HAP-1 (cell line): ENCODE data around the gene USP35.
A peak's percentile ranks its signal among the peaks of the same experiment; 100 is the strongest.

Experiments used
- DNase-seq, 2 experiments: peaks; one replicate each; pipeline ENCODE4 v3.0.0-alpha.2; 2016 to 2020; ENCODE audit warnings: low spot score in 2 of 2
- H3K27me3 ChIP-seq: fragments of 250-450 bp; sonication (Bioruptor Pico); 2 replicates; pipeline ENCODE4 v1.5.1; 2020; ENCODE audit warnings: low read depth, mild to moderate bottlenecking, moderate library complexity
- H3K36me3 ChIP-seq: fragments of 250-450 bp; sonication (Bioruptor Pico); replicated peaks from 2 replicates; pipeline ENCODE4 v1.5.1; 2020; ENCODE audit warnings: mild to moderate bottlenecking
- H3K4me1 ChIP-seq: fragments of 250-450 bp; sonication (Bioruptor Pico); 2 replicates; pipeline ENCODE4 v1.5.1; 2020; ENCODE audit warnings: mild to moderate bottlenecking
- H3K4me3 ChIP-seq: fragments of 250-450 bp; sonication (Bioruptor Pico); 2 replicates; pipeline ENCODE4 v1.5.1; 2020; ENCODE audit warnings: mild to moderate bottlenecking, moderate library complexity
- H3K9me3 ChIP-seq: fragments of 250-450 bp; sonication (Bioruptor Pico); 2 replicates; pipeline ENCODE4 v1.5.1; 2020; ENCODE audit warnings: mild to moderate bottlenecking, moderate library complexity
- in situ Hi-C: fragments of 300-500 bp; cut with MboI; formaldehyde crosslinking; loops from 3 replicates; pipeline ENCODE4 v1.14.3; 2020; ENCODE audit warnings: low sequenced_read_pairs, inconsistent platforms, mixed read lengths

Gene USP35

GRCh38 chr11:78181185-78181584, 7.5 kb upstream of the USP35 start:
- in situ Hi-C loops, result no loop called here
- Histone ChIP-seq H3K9me3 (no peaks in the 10 kb centered on the region), H3K4me3 (no peak overlapping the region), H3K4me1 (no peaks in the 10 kb centered on the region), H3K36me3 (no peaks in the 10 kb centered on the region), H3K27me3 (no peaks in the 10 kb centered on the region)
- DNase-seq, result no peak

GRCh38 chr11:78187366-78188285, 1.1 kb upstream of the USP35 start:
- H3K27me3 ChIP-seq, result no peaks in the 10 kb centered on the region
- in situ Hi-C loops, result no loop called here

GRCh38 chr11:78189174-78189724, 530 bp downstream of the USP35 start:
- in situ Hi-C loops, result no loop called here
- Histone ChIP-seq H3K4me3 (peak overlapping the region; percentile 82), H3K4me1 (peaks cover 4% of the 10 kb centered on the region), H3K9me3 (no peaks in the 10 kb centered on the region), H3K36me3 (no peaks in the 10 kb centered on the region), H3K27me3 (no peaks in the 10 kb centered on the region)
- no peak for DNase-seq

More at GRCh38 chr11:78187366-78188285, 1.1 kb upstream of the USP35 start:
- Histone ChIP-seq H3K4me3 (peak overlapping the region; percentile 82), H3K9me3 (no peaks in the 10 kb centered on the region), H3K4me1 (peaks cover 4% of the 10 kb centered on the region), H3K36me3 (no peaks in the 10 kb centered on the region)
- DNase-seq, result no peak

DNA sequence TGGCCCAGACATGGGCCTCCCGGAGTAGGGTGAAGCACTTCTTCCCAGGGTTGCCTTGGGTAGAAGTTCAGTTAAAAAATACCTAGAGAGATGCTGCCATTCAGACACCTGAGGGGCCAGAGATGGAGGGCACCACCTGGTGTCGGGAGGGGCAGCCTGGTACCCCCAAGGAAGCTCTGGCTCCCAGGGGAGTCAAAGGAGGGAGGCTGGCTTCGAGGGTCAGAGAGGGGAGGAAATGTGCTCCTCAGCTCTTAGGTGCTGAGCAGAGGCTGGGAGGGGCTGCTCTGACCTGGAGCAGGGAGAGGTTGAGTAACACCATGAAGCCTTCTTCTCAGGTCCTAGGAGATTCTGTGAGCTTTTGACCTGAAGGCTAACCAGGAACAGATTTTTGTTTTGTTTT, 1.1 kb downstream of the USP35 start:
- no peaks in the 10 kb centered on the region for H3K36me3 ChIP-seq
- H3K9me3 ChIP-seq, result no peaks in the 10 kb centered on the region
- DNase-seq, result no peak
- H3K27me3 ChIP-seq, result no peaks in the 10 kb centered on the region
- peaks cover 4% of the 10 kb centered on the region for H3K4me1 ChIP-seq
- in situ Hi-C loops, result no loop called here
- H3K4me3 ChIP-seq, result peak overlapping the region; percentile 82

DNA sequence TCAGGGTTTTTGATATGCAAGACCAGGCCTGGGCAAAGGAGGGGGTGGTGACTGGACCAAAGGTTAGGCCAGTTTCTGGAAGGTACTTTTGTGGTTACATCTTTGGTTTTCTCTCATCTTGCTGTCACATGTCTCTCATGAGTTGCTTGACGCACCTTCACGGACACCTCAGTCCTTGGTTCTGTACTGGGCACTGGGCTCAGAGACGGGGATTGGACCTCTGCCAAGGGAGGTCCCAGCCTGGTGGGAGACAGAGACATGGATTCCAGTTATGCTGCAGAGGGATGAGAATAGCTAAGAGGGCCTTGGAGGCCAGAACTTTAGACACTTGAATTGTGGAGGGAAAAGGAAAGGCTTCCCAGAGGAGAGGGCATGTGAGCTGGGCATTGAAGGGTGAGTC, 1.7 kb downstream of the USP35 start:
- in situ Hi-C loops, result no loop called here
- Histone ChIP-seq H3K27me3 (no peaks in the 10 kb centered on the region), H3K36me3 (no peaks in the 10 kb centered on the region), H3K4me1 (peaks cover 4% of the 10 kb centered on the region), H3K4me3 (no peak overlapping the region), H3K9me3 (no peaks in the 10 kb centered on the region)
- no peak for DNase-seq

DNA sequence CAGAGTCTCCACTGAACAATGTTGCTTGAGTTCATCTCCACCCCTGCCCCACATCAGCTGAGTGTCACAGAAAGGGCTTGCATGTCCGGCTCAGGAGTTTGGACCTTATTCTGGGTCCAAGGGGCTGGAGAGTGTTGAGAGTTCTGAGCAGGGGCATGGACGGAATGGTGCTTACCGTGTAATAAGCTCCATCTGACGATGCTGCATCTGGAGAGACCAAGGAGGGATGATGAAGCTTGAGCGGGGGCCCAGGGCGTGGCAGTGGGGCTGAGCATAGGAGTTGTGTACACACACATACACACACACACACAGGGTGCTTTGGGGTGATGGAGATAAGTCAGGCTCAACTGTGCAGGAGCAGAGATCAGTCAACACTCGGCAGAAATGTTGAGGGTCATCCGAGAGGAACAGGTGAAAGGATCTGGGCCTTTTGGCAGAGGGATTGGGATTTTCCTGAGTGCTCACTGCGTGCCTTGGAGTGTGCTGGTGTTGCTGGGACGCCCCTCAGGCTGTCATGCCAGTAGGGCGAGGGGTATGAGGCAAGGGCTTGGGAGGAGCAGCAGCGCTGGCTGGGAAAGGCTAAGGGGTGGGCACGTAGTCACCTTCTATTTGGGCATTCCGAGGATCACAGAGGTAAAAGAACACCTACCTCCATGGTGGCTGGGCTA, 2.3 kb downstream of the USP35 start:
- Histone ChIP-seq H3K4me1 (peaks cover 4% of the 10 kb centered on the region), H3K9me3 (no peaks in the 10 kb centered on the region), H3K36me3 (no peaks in the 10 kb centered on the region), H3K4me3 (no peak overlapping the region), H3K27me3 (no peaks in the 10 kb centered on the region)
- no peak for DNase-seq
- in situ Hi-C loops, result no loop called here

- in situ Hi-C loops, result no loop called here
- no peaks in the 10 kb centered on the region for H3K36me3 ChIP-seq
- H3K4me3 ChIP-seq, result no peak overlapping the region
- DNase-seq, result no peak
- no peaks in the 10 kb centered on the region for H3K9me3 ChIP-seq
- H3K4me1 ChIP-seq, result peaks cover 4% of the 10 kb centered on the region
- H3K27me3 ChIP-seq, result no peaks in the 10 kb centered on the region
These were observed 3.6 kb downstream of the USP35 start for GRCh38 chr11:78192223-78192719.

DNA sequence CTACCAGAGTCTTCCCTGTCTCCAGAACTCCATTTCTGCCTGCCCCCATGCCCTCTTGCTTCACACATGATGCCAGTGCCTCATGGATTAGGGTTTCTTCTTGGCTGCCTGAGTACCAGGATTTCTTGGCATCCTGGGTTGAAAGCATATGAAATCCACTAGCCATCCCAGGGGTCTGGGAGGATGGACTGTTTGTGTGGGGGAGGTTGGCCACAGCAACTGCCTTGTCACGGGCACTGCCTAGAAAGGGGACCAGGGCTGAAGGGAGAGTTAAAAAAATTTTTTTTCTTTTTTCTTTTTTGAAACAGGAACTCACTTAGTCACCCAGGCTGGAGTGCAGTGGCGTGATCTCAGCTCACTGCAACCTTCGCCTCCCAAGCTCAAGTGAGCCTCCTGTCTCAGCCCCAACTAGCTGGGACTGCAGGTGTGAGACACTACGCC, 4.2 kb downstream of the USP35 start:
- no peaks in the 10 kb centered on the region for H3K36me3 ChIP-seq
- no peaks in the 10 kb centered on the region; the same call in 1 of the 2 replicates for H3K4me1 ChIP-seq
- in situ Hi-C loops, result no loop called here
- H3K4me3 ChIP-seq, result no peak overlapping the region
- H3K27me3 ChIP-seq, result no peaks in the 10 kb centered on the region
- no peak for DNase-seq
- H3K9me3 ChIP-seq, result no peaks in the 10 kb centered on the region

DNA sequence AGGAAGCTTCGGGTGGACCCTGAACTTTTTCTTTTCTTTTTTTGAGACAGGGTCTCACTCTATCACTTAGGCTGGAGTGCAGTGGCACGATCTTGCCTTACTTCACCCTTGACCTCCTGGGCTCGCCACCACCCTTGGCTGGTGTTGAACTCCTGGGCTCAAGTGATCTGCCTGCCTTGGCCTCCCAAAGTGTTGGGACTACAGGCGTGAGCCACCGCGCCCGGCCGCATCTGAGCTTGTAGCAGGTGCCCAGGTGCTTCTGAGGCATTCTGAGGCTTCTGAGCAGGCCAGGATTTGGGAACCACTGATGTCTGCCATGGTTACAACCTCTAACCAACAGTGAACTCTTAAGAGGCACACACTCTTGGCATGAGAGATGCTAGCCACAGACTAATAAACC, 5.1 kb downstream of the USP35 start:
- DNase-seq, result no peak

GRCh38 chr11:78194490-78194889, 5.8 kb downstream of the USP35 start:
- Histone ChIP-seq H3K36me3 (no peaks in the 10 kb centered on the region; the same call in 1 of the 2 replicates), H3K27me3 (no peaks in the 10 kb centered on the region), H3K9me3 (no peaks in the 10 kb centered on the region), H3K4me1 (no peaks in the 10 kb centered on the region; the same call in 1 of the 2 replicates), H3K4me3 (no peak overlapping the region)
- DNase-seq, result no peak
- in situ Hi-C loops, result no loop called here

More for the DNA sequence above, 5.1 kb downstream of the USP35 start:
- Histone ChIP-seq H3K4me3 (no peak overlapping the region), H3K4me1 (no peaks in the 10 kb centered on the region; the same call in 1 of the 2 replicates), H3K36me3 (no peaks in the 10 kb centered on the region; the same call in 1 of the 2 replicates), H3K27me3 (no peaks in the 10 kb centered on the region), H3K9me3 (no peaks in the 10 kb centered on the region)
- in situ Hi-C loops, result no loop called here

- no peaks in the 10 kb centered on the region for H3K4me1 ChIP-seq
- in situ Hi-C loops, result no loop called here
- no peak for DNase-seq
- no peaks in the 10 kb centered on the region; the same call in 1 of the 2 replicates for H3K36me3 ChIP-seq
- no peak overlapping the region for H3K4me3 ChIP-seq
- H3K27me3 ChIP-seq, result no peaks in the 10 kb centered on the region
- no peaks in the 10 kb centered on the region for H3K9me3 ChIP-seq
These were observed 7.3 kb downstream of the USP35 start for GRCh38 chr11:78195917-78196560.

- H3K36me3 ChIP-seq, result no peaks in the 10 kb centered on the region; the same call in 1 of the 2 replicates
- in situ Hi-C loops, result no loop called here
These were observed 8.0 kb downstream of the USP35 start for GRCh38 chr11:78196661-78197091.

GRCh38 chr11:78197816-78198215, 9.1 kb downstream of the USP35 start:
- no peaks in the 10 kb centered on the region; the same call in 1 of the 2 replicates for H3K36me3 ChIP-seq
- in situ Hi-C loops, result no loop called here
- no peak for DNase-seq
- H3K27me3 ChIP-seq, result no peaks in the 10 kb centered on the region
- no peaks in the 10 kb centered on the region for H3K4me1 ChIP-seq
- H3K9me3 ChIP-seq, result no peaks in the 10 kb centered on the region
- no peak overlapping the region for H3K4me3 ChIP-seq

More at GRCh38 chr11:78196661-78197091, 8.0 kb downstream of the USP35 start:
- DNase-seq, result no peak
- no peaks in the 10 kb centered on the region for H3K27me3 ChIP-seq
- no peaks in the 10 kb centered on the region for H3K4me1 ChIP-seq
- no peak overlapping the region for H3K4me3 ChIP-seq
- no peaks in the 10 kb centered on the region for H3K9me3 ChIP-seq
